ENCODE data around the gene MYO1G.

GRCh38 chr7:44986218-44987053 lies 7.6 kb upstream of the MYO1G start:
- TF ChIP-seq GATA3 (IDR thresholded peaks at IDR 0.05; ENCODE audit: low read depth, low read length), result no peak
- no peak for TF ChIP-seq GATA2 (IDR thresholded peaks at IDR 0.05; ENCODE audit: low read depth, low read length)

Data from SH-SY5Y (cell line).